Mucosa of descending colon (tissue), 3 donors: Measurements from ENCODE around the gene RETN. TPM values are rescaled to one million over a fixed set of nuclear protein-coding genes. Genes with fewer than 3 reads are reported as not detected.

Experiments used
- ATAC-seq: fragments of 200-7000 bp; cut with Tn5 transposase; one replicate; pipeline ENCODE4 v1.9.1; 2020; ENCODE audit warnings: mild to moderate bottlenecking, moderate library complexity
- DNase-seq, 3 donors: peaks; one replicate each; pipeline ENCODE4 v3.0.0-alpha.2; 2020
- H3K36me3 ChIP-seq: fragments of 200-600 bp; one replicate; pipeline ENCODE4 v1.8.0; 2021; ENCODE audit warnings: low read depth, mild to moderate bottlenecking
- H3K4me1 ChIP-seq: fragments of 200-600 bp; one replicate; pipeline ENCODE4 v1.8.0; 2021; ENCODE audit warnings: low read depth, mild to moderate bottlenecking
- H3K4me3 ChIP-seq: fragments of 200-600 bp; one replicate; pipeline ENCODE4 v1.8.0; 2021; ENCODE audit warnings: mild to moderate bottlenecking
- H3K9me3 ChIP-seq: fragments of 200-600 bp; one replicate; pipeline ENCODE4 v1.8.0; 2021; ENCODE audit warnings: mild to moderate bottlenecking
- intact Hi-C, 2 donors: fragments of 100-400 bp; cut with DNase I in 1 of 2; cut with micrococcal nuclease in 1 of 2; formaldehyde crosslinking; loops; one replicate each; pipeline versions ENCODE4 v1.11.0 to v1.11.1; 2022; cut with DNase I, micrococcal nuclease
- long read RNA-seq, 2 donors: library from polyadenylated mRNA; unstranded; transcript quantifications; one replicate each; pipeline ENCODE4 v2.0.0, GENCODE V29; 2019 to 2021
- total RNA-seq, 3 donors: library from RNA; stranded (reverse); fragmentation: NEBNext Ultra II Directional in 2 of 3; extraction: Animal tissue kit (Norgen Biotek cat#: 25700) in 2 of 3; gene quantifications; one replicate each; pipeline versions ENCODE4 v1.2.1 to v1.2.4, GENCODE V29; 2021 to 2023
- TF ChIP-seq, protein P1 (sequence below): fragments of 200-600 bp; IDR thresholded peaks from one replicate; pipeline ENCODE4 v1.8.0; 2022; ENCODE audit warnings: antibody characterized with exemption, mild to moderate bottlenecking
- donor health status: DM: no; HTN: no; CAD: no; lungs with moderate emphysema.
- donor health status: DM: no; HTN: no; CAD: no.
- donor health status: DM: no; HTN: yes; CAD: no.

RETN gene, protein sequence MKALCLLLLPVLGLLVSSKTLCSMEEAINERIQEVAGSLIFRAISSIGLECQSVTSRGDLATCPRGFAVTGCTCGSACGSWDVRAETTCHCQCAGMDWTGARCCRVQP
- total RNA-seq = not detected
- long read RNA-seq, donor 1 = 0 reads
- long read RNA-seq, donor 2, partial matches to known transcripts = 0 of 1 reads
- long read RNA-seq, donor 2, other reads (novel, unspliced or antisense) = 0 of 1 reads

DNA sequence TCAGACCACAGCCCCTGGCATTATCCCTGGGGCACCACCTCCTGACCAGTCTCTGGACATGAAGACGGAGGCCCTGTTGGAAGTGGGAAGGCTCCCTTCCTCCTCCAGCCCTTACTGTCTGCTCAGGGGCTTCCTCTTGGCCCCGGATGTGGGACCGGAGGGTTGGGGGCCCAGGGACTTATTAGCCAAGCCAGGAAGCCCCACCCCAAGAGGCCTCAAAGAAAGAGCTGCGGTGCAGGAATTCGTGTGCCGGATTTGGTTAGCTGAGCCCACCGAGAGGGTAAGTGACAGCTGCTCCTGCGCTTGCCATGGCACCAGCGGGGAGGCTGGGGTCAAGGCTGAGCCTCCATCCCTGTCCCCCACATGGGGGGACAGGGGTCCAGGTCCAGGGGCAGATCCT, at the start of gene RETN:
RETN (plus strand) TSS at position 208 of the 400 bp plus-strand sequence. CDS start 278 bp downstream, outside the sequence.
- no peak for DNase-seq
- Histone ChIP-seq H3K4me1 (no peaks in the 10 kb centered on the region), H3K36me3 (no peaks in the 10 kb centered on the region), H3K4me3 (no peak within 1 kb of the TSS), H3K9me3 (no peaks in the 10 kb centered on the region)
- TF ChIP-seq, protein P1, sequence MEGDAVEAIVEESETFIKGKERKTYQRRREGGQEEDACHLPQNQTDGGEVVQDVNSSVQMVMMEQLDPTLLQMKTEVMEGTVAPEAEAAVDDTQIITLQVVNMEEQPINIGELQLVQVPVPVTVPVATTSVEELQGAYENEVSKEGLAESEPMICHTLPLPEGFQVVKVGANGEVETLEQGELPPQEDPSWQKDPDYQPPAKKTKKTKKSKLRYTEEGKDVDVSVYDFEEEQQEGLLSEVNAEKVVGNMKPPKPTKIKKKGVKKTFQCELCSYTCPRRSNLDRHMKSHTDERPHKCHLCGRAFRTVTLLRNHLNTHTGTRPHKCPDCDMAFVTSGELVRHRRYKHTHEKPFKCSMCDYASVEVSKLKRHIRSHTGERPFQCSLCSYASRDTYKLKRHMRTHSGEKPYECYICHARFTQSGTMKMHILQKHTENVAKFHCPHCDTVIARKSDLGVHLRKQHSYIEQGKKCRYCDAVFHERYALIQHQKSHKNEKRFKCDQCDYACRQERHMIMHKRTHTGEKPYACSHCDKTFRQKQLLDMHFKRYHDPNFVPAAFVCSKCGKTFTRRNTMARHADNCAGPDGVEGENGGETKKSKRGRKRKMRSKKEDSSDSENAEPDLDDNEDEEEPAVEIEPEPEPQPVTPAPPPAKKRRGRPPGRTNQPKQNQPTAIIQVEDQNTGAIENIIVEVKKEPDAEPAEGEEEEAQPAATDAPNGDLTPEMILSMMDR = no peak
- intact Hi-C loops = no loop called here
- ATAC-seq = no peak

DNA sequence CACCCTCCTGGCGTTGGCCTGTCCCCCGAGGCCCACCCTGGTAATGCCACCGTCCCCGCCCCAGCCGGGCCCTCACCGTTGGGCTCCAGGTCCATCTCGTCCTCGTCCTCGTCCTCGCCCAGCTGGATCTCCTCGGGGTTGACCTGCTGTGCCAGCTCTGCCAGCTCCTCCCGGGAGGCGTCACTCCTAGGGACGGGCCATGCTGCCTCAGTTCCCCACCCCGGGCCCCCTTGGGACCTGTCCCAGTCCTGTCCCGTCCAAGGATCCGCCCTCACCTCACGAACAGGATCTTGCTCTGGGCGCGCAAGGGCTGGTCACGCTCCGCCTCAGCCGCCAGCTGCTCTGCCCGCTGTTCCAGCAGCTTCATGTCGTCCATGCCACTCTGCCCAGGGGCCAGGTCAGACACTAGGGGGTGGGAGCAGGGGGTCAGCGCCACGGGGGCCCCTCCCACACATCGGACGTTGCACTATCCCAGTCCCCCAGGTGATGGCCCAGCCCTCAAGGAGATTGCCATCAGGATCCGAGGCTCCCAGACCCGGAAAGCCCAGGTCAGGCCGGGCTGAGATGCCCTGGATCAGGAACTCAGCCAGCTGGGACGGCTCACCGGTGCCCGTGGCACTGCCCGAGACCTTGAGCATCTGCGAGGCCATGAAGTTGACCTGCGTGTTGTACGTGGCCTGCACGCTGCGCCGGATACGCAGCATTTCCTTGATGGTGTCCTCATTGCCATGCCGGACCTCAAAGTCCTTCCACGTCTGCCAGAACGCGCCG, 49.0 kb upstream of the RETN start:
- Histone ChIP-seq H3K4me1 (peaks cover 26% of the 10 kb centered on the region), H3K4me3 (no peak overlapping the region), H3K36me3 (peaks cover 4% of the 10 kb centered on the region), H3K9me3 (no peaks in the 10 kb centered on the region)
- peak; percentile 3 for ATAC-seq
- peak in 1 of 3 donors; percentile 65 for DNase-seq
- TF ChIP-seq, protein P1 = no peak
- intact Hi-C loops = no loop called here

DNA sequence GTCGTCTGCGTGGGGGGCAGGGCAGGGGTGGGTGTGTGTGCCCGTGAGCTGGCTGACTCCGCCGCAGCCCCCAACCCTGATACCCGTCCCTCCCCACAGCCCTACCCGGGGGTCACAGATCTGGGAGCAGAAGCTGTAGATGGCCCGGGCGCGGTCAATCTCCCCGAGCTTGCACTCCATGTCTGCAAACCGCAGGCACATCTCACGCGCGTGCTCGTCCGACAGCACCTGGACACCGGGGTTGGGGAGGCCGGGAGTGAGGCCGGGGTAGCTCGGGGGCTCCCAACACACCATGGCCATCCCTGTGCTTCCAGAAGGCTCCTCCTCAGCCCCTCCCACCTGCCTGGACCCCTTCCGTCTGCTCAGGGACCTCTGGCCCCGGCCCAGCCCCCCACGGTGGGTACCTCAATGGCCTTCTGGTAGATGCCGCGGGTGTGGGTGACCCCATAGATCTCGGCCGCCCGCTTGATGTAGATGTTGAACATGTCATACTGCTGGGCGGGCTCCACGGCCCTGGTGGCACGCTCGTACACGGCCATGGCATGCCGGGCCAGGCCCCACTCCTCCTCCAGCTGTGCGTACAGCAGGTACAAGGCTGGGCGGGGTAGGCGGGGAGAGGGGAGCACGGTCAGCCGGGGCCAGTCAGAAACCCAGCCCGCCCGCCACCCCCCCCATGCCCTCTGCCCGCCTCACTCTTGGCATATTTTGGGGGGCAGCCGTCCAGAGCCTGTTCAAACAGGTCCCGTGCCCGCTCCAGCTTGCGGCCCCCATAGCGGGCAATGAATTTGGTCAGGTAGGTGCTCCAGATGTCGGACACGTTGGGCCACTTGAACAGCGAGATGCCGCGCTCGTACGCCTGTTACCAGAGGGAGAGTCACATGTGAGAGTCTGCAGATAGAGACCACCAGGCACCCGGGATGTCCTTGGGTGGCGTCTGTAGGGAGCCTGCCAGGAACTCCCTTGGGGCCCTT, 48.1 kb upstream of the RETN start:
- no peak overlapping the region for H3K4me3 ChIP-seq
- peak in 1 of 3 donors; percentile 56 for DNase-seq
- peaks cover 4% of the 10 kb centered on the region for H3K36me3 ChIP-seq
- TF ChIP-seq, protein P1 = no peak
- no peak for ATAC-seq
- H3K4me1 ChIP-seq = peaks cover 26% of the 10 kb centered on the region
- H3K9me3 ChIP-seq = no peaks in the 10 kb centered on the region
- intact Hi-C loops = no loop called here

DNA sequence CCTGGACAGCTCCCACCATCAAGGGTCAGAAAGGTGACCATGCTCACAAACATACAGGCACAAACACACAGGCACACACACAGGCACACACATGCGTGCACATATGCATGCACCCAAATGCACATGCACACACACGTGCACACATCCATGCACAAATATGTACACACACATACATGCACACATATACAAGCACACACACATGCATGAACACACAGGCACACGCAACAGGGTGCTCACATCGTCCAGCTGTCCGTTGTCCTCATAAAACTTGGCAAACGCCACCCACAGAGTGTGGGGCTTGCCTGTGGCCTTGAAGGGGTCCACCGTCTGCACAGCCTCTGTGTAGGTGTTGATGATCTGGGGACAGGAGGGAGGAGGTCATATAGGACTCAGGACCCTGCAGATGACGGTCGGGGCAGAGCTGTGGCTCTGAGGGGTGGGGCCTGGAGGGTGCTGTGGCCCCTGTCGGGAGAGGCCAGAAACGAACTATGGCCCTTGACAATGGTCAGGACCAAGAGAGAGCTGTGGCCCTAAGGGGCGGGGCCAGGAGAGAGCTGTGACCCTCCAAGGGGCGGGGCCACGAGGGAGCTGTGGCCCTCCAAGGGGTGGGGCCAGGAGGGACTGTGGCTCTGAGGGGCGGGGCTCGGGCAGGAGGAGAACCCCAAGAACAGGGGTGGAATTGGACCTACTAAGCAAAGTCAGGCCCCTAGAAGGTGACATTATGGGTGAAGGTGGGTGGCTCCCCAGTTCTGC, 45.7 kb upstream of the RETN start:
- peaks cover 4% of the 10 kb centered on the region for H3K36me3 ChIP-seq
- ATAC-seq = no peak
- no peak for DNase-seq
- H3K4me3 ChIP-seq = no peak overlapping the region
- no peaks in the 10 kb centered on the region for H3K9me3 ChIP-seq
- peaks cover 30% of the 10 kb centered on the region for H3K4me1 ChIP-seq
- TF ChIP-seq, protein P1 = no peak
- intact Hi-C loops = no loop called here
